Raji (cell line): Measurements from ENCODE around the gene HMOX2.

Source experiments
- POLR2A ChIP-seq: IDR thresholded peaks from 2 replicates; pipeline ENCODE4 v1.6.1; 2011; ENCODE audit warnings: low read depth, low read length, control low read depth; ENCODE audit not compliant: insufficient read depth

Gene HMOX2

DNA sequence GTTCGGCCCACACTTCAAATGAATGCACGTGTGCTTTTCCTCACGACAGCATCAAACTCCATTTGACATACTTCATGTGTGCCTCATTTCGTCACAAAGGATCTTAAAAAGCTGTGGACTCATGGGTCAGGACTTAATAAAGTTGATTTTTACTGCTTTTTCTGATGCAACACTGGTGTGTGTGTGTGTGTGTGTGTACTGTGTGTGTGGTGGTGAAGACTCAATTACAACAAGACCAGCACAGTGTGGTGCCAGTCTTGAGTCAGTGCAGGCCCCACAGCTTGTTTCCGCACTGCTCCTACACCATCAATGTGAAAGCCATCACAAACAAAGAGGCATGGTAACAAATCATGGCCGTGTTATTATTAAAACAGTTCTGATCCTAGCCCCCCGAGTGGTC is 44.7 kb downstream of the HMOX2 start:
- TF ChIP-seq POLR2A, result no peak

DNA sequence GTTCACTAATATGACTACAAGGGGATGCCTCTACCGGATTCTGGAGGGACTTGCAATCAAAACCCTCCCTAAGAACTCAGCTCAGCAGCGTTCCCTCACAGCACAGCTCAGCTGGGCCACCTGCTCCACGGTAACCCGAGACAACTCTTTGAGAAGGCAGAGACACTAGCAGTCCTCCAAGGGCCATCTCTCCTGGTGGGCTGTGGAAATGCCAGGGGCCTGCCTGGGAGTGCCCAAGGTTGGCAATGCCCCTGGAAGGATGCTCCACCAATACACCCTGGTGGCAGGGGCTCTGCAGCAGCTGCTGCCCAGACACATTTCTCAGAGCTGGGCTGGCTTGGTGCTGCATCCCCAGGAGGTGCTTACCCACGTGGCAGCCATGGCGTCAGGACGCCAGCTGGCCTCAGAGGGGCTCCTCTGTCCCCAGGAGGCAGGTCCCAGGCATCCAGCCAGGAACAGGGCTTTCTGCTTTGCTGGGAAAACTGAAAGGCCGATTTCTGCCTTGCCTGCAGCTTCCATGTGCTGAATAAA is 45.9 kb downstream of the HMOX2 start:
- TF ChIP-seq POLR2A, result no peak

DNA sequence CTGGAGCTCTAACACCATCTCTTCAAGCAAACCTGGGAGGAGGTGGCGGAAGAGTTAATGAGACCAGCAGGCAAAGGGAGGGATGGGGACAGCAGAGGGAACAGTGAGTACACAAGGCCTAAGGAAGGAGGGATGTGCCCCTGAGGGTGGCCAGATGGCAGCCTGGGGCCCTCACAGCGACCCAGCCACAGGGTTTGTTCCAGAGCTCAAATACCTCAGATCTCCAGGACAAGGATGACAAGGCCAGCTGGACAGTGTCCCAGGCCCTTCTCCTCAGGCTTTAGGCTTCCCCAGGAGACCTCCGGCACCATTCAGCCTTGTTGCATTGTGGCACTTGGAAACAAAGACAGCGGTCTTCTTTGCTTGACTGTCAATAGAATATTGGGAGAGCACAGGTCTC is 47.5 kb downstream of the HMOX2 start:
- no peak for TF ChIP-seq POLR2A

DNA sequence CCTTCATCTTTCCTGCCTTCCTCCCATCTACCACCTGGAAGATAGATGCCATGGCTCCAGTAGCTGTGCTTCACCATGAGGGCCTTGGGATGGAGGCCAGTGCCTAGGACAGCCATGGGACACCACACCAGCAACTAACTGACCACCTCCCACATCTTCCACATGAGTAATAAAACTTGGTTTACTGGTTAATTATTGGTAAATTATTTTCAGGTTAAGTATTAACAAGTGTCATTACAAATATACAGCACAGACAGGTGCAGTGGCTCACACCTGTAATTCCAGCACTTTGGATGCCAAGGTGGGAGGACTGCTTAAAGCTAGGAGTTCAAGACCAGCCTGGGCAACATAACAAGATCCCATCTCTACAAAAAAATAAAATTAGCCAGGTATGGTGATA is 48.4 kb downstream of the HMOX2 start:
- no peak for TF ChIP-seq POLR2A

DNA sequence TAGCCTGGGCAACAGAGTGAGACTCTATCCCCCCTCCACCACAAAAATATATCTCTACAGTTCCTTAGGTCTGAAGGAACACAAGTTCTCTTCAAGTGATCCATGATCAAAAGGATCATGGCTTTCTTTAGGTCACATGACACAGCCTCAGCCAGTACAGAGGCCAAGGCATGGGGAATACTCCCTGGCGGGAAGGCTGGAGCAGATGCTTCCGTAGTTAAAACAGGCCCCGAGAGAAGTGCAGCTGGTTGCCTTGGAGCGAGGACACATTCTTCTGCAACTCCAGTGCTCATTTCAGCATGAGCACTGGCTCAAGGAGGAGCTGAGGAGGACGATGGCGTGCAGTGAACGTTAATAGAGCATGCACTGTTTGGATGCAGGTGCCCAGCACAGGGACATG is 48.9 kb downstream of the HMOX2 start:
- no peak for TF ChIP-seq POLR2A

DNA sequence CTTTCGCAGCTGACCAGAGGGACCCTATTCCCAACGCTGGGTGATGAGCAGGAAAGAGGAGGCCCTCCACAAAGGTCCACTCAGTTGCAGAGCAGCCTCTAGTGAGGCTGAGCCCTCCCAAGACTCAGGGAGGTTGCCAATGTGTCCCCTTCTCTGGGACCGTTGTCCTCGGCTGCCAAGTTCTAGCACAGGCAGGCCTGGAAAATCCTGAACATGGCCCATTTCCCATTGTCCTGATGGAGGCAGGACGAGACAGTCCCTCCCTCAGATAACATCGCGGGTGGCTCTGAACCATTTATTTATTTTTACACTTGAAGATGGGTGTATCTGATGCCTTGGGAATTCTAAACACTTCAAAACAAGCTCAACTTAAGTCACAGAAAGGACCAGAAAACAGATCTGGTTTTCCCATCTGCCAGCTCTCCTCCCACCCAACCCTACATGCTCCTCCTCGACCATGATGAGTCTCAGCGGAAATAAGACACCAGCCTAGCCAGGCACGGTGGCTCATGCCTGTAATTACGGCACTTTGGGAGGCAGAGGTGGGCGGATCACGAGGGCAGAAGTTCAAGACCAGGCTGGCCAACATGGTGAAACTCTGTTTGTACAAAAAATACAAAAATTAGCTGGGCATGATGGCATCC is 49.6 kb downstream of the HMOX2 start:
- no peak for TF ChIP-seq POLR2A

DNA sequence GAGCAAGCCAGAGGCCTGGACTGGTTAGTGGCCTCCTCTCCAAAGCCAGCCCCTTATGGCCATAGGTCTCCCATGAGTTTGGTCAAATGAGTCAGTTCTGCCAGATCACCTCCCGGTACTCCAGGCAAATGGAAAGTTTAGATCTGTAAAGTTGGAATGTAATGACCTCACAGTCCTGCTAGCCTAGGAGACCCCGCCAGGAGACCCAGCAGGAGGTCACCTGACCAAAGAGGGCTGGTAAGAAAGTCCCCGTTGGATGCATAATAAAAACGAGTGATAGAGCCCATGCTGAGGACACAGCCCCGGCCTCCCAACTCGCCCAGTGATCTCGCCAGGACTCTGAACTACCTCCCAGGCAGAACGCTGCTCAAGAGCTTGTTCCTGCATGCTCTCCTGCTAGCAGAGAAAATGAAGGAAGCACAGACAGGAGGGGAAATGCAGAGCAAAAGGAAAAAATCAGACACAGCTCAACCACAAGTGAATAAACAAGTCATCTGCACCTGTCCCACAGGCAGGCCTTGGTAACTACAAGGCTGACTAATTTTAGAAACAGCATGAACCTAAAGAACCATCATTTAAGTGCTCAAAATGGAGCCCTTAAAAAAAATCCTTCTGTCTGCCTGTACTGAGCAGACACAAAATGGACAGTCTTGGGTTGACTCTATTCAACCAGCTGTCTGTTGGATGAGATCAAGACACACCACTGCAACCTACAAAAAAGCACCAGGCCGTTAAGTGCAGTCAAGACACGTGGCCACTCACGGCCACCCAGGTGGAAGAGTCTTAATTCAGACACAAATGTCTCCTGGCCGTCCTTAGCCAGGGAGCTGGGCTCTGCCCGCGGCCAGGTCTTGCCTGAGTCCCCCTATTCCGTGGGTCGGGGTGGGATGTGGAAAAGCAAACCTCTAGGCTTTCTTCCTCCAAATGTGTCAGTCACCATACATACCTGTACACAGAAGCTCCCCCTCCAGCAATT is 53.2 kb downstream of the HMOX2 start:
- TF ChIP-seq POLR2A, result no peak

DNA sequence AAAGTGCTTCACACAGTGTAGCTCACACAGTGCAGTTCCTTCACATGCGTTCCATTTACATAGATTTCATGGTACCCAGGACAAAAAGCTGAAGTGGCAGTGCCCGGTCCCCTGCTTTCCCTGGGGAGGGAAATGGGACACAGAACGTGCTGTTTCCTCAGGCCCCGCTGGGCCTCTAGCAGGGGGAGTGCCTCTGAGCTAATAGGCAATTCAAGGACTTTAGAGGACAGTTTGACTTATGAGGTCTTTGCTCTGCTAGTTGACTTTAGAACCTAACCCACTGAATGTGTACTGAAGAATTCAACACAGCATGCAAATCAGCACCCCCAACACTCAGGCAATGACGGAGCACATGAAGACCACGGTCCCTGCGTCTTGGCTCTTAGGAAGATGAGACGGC is 55.6 kb downstream of the HMOX2 start:
- no peak for TF ChIP-seq POLR2A

DNA sequence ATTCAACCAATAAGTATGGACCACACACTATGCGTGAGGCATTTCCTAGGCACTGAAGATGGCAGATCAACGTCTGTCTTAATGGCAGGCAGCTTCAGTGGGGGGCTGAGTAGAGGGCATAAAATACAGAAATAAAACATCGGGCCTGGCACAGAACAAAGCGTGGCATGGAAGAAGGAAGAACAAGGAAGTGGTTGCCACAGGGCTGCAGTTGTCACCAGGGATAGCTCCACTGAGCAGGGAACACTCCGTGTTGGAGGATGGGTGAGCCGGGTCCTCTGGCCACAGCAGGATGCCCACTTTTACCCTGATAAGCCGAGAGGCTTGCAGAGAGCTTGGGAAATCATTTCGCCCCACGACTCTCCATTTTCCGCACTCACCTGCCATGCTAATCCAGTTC is 56.0 kb downstream of the HMOX2 start:
- no peak for TF ChIP-seq POLR2A

DNA sequence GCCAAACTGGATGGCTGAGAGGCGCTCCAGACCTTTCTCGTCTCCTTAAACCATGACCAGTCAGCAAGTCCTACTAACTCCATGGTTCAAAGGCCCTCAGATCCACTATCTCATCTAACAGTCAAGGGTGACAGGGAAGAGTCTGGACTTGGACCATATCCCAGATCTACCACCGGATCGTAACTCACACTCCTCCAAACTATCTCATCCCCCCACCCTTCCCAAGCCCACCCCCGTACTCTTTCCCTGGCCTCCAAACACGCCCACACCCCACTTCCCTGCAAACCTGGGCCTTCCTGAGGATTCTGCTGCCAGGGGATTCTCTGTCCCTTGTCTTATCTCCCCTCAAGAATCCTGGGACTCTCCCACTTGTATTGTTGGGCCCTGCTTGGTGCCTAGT is 57.3 kb downstream of the HMOX2 start:
- no peak for TF ChIP-seq POLR2A

DNA sequence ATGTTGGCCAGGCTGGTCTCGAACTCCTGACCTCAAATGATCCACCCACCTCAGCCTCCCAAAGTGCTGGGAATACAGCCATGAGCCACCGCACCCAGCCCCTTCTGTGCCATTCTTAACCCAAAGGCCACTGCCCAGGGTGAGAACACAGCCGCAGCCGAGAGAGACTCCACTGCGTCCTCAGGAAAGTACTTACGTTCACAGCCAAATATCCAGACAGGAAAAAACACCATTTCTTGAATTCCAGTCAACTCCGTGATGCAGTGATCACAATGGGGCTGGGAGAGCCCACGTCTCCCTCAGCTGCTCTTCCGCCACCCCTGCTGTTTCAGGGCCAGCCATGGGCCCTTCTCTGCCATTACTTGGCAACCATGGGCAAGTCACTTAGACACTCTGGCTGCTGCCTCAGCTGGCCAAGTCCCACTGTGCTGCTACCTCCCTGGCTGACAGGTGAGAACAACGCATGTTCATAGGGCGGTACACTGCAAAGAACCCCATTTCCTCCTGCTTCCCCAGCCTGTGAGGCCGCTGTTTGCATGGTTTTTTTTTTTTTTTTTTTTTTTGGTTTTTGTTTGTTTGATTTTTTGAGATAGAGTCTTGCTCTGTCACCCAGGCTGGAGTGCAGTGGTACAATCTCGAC is 58.1 kb downstream of the HMOX2 start:
- no peak for TF ChIP-seq POLR2A

DNA sequence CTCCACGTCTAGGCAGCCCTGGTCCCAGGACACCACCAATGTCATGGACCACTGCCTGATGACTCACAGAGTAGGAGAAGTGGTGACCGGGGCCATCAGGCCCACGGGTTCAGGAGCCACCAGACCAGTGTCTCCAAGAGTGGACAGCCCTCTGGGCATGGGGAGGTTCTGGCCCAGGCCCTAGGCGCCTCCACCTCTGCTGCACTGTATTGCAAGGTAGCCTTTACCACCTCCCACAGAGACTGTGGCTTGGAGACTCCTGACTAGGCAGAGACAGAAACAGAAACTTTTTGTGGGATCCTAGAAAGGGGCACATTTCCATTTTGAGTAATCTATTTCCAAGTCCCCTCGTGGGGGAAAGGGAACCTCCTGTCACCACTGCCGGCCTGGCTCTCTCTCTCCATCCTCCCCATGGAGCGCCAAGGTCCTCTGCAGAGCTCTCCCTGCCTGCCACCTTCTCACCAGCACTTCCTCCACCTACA is 59.5 kb downstream of the HMOX2 start:
- no peak for TF ChIP-seq POLR2A

DNA sequence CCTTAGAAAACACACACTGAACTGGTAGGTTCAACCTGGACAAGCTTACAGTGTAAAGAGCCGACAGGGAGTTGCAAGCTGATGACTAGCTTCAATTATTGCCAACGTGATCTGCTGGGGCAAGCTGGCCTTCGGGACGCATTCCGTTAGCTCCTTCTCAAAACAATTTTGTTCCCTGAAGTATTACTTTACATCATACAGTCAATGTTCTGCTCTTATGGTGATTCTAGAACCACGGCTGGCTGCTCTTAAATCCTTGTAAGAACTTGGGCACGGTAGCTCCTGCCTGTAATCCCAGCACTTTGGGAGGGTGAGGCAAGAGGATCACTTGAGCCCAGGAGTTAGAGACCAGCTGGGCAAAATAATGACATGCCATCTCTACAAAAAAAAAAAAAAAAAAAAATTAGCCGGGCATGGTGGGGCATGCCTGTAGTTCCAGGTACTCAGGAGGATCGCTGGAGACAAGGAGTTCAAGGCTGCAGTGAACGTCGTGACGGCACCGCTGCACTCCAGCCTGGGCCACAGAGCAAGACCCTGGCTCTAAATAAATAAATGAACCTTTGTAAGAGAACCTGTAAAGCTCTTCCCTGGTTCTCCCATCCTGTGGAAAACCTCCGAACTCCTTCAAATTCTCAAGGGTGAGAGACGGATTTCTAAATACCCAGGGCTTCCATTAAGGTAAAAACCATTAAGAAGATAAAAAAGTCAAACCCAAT is 60.4 kb downstream of the HMOX2 start:
- TF ChIP-seq POLR2A, result no peak

DNA sequence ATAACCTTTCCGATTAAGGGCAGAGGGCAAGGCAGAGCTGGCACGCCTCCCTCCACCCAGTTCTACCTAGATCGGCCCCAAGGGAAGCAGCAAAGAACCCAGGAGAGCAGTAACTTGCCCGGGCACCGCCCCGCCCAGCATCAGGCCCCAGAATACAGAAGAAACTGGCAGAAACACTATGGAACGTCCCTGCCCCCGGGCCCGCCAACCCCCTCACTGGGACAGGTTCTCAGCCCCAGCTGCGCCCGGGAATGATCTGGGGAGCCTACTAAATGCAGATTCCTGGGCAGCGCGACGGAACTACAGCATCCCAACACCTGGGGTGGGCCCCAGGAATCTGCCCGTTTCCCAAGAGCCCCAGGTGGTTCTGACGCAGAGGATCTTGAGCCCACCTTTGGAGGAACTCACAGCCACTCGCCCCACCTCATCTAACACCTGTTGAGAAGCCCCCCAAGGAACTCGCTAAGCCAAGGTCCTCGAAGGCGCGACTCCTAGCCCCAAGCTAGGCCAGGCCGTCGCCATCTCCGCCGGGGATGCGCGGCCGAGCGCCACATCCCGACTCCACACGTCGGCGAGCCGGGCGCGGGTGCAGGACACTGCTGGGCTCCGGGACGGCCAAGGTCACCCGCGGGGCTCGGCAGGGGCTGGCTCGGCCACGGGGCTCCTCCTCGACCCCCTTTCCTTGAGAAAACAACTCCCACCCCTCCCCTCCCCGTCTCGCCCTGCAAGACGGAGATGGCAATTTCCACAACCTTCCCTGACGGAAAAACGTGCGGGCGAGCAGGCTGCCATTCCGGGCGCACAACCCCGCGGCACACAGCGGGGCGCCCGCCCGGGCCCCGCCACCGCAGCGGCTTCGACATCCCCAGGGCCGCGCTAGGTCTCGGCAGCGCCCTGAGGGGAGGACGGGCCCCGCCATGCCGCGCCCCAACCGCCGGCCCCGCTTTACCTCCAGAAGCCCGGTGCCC is 61.5 kb downstream of the HMOX2 start:
- no peak for TF ChIP-seq POLR2A
